Diencephalon (tissue), 1 donor: ENCODE results near the gene SLC22A2. TPM values are rescaled to one million over a fixed set of nuclear protein-coding genes. Genes with fewer than 3 reads are reported as not detected.

ENCODE experiments used
- total RNA-seq: library from RNA; depleted of rRNA; stranded (reverse); fragments of >200 nt; gene quantifications from one replicate; pipeline ENCODE4 v1.2.3, GENCODE V29; 2014

The SLC22A2 gene
- total RNA-seq, result 0.46 TPM

GRCh38 chr6:160258346-160259142 lies at the start of gene SLC22A2:
Gene SLC22A2 (minus strand): TSS chr6:160258821. CDS start chr6:160258757, 64 bp downstream.

Other genes with a start within 250 kb of the SLC22A2 start
- 0.46 TPM for gene SLC22A1, start 137.0 kb downstream of the SLC22A2 start, total RNA-seq
- 3.9 TPM for gene SLC22A3, start 89.6 kb upstream of the SLC22A2 start, total RNA-seq